ENCODE measurements around the gene INF2. TPM values are rescaled to one million over a fixed set of nuclear protein-coding genes. Genes with fewer than 3 reads are reported as not detected.

Gene INF2
- total RNA-seq, 6 donors from 2014 or later: 65.2 to 259 (median 131) TPM

DNA sequence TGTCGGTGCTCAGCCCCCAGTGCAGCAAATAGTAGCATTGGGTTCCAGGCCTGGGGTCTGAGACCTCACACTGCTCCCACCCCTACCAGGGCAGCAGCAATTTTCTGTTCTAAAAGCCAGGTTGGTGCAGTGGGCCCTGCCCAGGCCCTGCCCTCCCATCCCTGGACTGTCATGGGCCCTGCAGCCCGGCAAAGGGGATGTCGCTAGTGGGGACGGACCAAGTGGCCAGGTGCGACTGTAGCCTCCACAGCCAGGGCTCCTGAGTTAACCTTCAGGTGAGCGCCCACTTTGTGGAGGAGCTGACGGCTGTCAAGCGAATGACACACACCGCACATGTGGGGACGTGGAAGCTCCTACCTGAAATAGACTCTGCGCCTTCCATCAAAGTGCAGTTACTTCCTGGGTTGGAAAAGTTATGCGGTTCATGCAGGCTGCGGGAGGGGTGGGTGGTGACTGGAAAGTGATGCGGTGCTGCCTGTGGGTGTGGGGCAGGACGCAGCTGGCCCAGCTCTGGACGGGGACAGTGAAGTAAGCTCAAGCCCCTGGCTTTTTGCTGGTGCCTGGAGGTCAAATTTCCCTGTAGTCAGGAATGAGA lies 1.5 kb downstream of the INF2 start:
- WGBS, 2 donors: 54 to 76% methylated on average over 12 to 15 of the region's 16 CpGs
- Histone ChIP-seq H3K4me3 (peak overlapping the region; percentile 80 to 99 (median 90)), H3K27me3 (no peaks in the 10 kb centered on the region), H3K4me1 (peaks cover 71 to 91% (median 79%) of the 10 kb centered on the region in 4 donors), H3K36me3 (peaks cover 0 to 10% (median 3%) of the 10 kb centered on the region in 4 donors), H3K27ac (peak overlapping the region; percentile 75 to 89 (median 88)), H3K9me3 (no peaks in the 10 kb centered on the region)
- no peak for TF ChIP-seq EP300 (IDR thresholded peaks at IDR 0.05)
- no peak for TF ChIP-seq POLR2AphosphoS5 (IDR thresholded peaks at IDR 0.05)
- no peak for TF ChIP-seq CTCF (IDR thresholded peaks at IDR 0.05)
- no peak for TF ChIP-seq POLR2A (IDR thresholded peaks at IDR 0.05)
- DNase-seq: peak in 1 of 2 donors; percentile 48
- no peak for ATAC-seq (ENCODE audit: low FRiP score in 2 of 2)

DNA sequence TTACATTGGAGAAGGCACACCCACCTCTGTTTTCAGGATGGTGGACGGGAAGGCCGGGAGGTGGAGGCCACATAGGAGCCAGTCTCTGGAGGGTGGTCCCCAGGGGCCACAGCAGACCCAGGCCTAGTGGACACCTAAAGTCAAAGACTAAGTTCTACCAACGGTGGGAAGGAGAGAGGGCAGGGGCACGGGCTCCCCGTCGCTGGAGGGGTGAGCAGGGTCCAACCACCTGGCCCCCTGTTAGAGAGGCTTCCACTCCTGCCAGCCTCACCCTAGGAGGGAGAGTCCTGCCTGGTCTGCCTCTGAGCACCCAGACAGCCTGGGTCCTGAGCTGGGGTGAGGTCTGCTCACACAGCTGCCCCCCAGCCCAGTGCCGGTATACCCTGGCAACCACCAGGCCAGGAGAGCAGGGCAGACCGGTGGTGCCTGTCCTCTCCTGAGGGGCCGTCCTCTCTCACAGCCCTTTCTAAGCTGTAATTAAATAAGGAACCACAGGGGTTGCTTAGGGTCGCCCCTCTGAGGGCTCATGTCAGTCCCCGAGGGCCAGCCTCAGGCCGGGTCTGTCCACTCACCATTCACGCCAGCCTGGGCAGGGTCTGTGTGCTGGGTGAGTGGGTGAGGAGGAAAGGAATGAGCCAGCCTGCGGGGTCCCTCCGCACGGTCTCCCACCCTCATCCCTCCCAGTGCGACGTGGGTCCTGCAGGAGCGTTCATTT lies 2.3 kb downstream of the INF2 start:
- TF ChIP-seq EP300 (IDR thresholded peaks at IDR 0.05) (no peak), CTCF (IDR thresholded peaks at IDR 0.05) (no peak), POLR2AphosphoS5 (IDR thresholded peaks at IDR 0.05) (no peak)
- peaks cover 0 to 17% (median 7%) of the 10 kb centered on the region in 4 donors for H3K36me3 ChIP-seq
- peaks cover 79 to 97% (median 86%) of the 10 kb centered on the region in 4 donors for H3K4me1 ChIP-seq
- no peaks in the 10 kb centered on the region for H3K9me3 ChIP-seq
- no peak for ATAC-seq (ENCODE audit: low FRiP score in 2 of 2)
- no peaks in the 10 kb centered on the region for H3K27me3 ChIP-seq
- H3K27ac ChIP-seq: peak overlapping the region in 3 of 4 donors; percentile 28 to 88 (median 63)
- WGBS, 2 donors: 87 to 88% methylated on average over 3 to 19 of the region's 19 CpGs
- peak overlapping the region in 1 of 4 donors; percentile 83 for H3K4me3 ChIP-seq
- DNase-seq: peak in 1 of 2 donors; percentile 66

GRCh38 chr14:104692261-104692938 lies 3.0 kb downstream of the INF2 start:
- no peaks in the 10 kb centered on the region for H3K27me3 ChIP-seq
- no peak overlapping the region for H3K4me3 ChIP-seq
- TF ChIP-seq CTCF (IDR thresholded peaks at IDR 0.05): no peak
- no peak for TF ChIP-seq POLR2A (IDR thresholded peaks at IDR 0.05)
- TF ChIP-seq EP300 (IDR thresholded peaks at IDR 0.05): no peak
- no peak for TF ChIP-seq POLR2AphosphoS5 (IDR thresholded peaks at IDR 0.05)
- peak overlapping the region in 3 of 4 donors; percentile 28 to 88 (median 63) for H3K27ac ChIP-seq
- DNase-seq: peak in 1 of 2 donors; percentile 64
- H3K36me3 ChIP-seq: peaks cover 0 to 22% (median 7%) of the 10 kb centered on the region in 4 donors
- H3K9me3 ChIP-seq: no peaks in the 10 kb centered on the region
- peaks cover 80 to 97% (median 87%) of the 10 kb centered on the region in 4 donors for H3K4me1 ChIP-seq
- WGBS, 2 donors: 93 to 100% methylated on average over 4 to 14 of the region's 15 CpGs
- no peak for ATAC-seq (ENCODE audit: low FRiP score in 2 of 2)

DNA sequence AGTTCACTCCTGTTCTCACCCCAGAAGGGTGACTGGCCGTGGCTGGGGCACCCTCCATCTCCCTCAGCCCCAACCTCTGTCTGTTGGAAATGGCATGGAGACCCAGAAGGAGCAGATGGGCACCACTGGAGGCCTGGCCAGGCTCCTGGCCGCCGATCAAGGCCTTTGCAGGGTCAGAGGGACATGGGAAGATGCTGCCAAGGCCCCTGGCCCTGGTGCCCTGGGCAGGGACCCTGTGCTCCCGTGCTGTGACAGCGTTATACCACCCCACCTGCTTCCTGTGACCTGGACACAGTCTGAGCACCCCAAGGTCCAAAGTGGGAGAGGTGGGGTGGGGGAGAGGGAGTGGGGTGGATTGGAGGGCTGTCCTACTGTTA lies 3.5 kb downstream of the INF2 start:
- ATAC-seq (ENCODE audit: low FRiP score in 2 of 2): no peak
- Histone ChIP-seq H3K27ac (peak overlapping the region in 2 of 4 donors; percentile 80 to 88), H3K36me3 (peaks cover 0 to 22% (median 7%) of the 10 kb centered on the region in 4 donors), H3K4me3 (no peak overlapping the region), H3K4me1 (peaks cover 80 to 97% (median 87%) of the 10 kb centered on the region in 4 donors), H3K27me3 (no peaks in the 10 kb centered on the region), H3K9me3 (no peaks in the 10 kb centered on the region)
- no peak for TF ChIP-seq POLR2A (IDR thresholded peaks at IDR 0.05)
- no peak for TF ChIP-seq CTCF (IDR thresholded peaks at IDR 0.05)
- no peak for TF ChIP-seq EP300 (IDR thresholded peaks at IDR 0.05)
- no peak for TF ChIP-seq POLR2AphosphoS5 (IDR thresholded peaks at IDR 0.05)
- whole genome bisulfite sequencing, 2 donors: 80 to 89% methylated on average over 1 to 3 of the region's 5 CpGs
- peak in 1 of 2 donors; percentile 59 for DNase-seq

All from upper lobe of left lung (tissue), 6 donors.